H1 (cell line): ENCODE results near the gene ANAPC15. TPM values are rescaled to one million over a fixed set of nuclear protein-coding genes. Genes with fewer than 3 reads are reported as not detected.

Experiments
- CTCF ChIA-PET: fragments of 300-600 bp; sonication (Branson Sonifier 250); formaldehyde crosslinking; loops from one replicate; lab custom pipeline; 2021; ENCODE audit not compliant: partially characterized antibody; lab: Charles Lee
- POLR2A ChIA-PET: fragments of 300-600 bp; sonication (Branson Sonifier 250); formaldehyde crosslinking; loops from one replicate; lab custom pipeline; 2021; ENCODE audit warnings: inconsistent platforms; ENCODE audit not compliant: partially characterized antibody; lab: Charles Lee
- DNase-seq, 2 experiments: peaks; one replicate each; pipeline versions ENCODE4 v3.0.0 to v3.0.0-alpha.2; 2010 to 2022; ENCODE audit warnings: low spot score in 2 of 2, low read depth in 1 of 2, mixed read lengths in 1 of 2
- FAIRE-seq: peaks from 2 replicates; lab custom pipeline; 2011; peaks lifted over from hg19 to GRCh38; lab: Jason Lieb, UNC
- H2AFZ ChIP-seq: 2 replicates; pipeline ENCODE4 v1.8.1; 2012; ENCODE audit warnings: low read length, inconsistent platforms
- H2AK5ac ChIP-seq: 2 replicates; pipeline ENCODE4 v1.6.1; 2013; ENCODE audit warnings: low read depth, low read length
- H2BK120ac ChIP-seq: replicated peaks from 2 replicates; pipeline ENCODE3; 2013; ENCODE audit warnings: low read depth, low read length, inconsistent platforms
- H2BK12ac ChIP-seq: 2 replicates; pipeline ENCODE4 v1.6.1; 2013; ENCODE audit warnings: low read depth, low read length
- H2BK15ac ChIP-seq: 2 replicates; pipeline ENCODE4 v1.6.1; 2013; ENCODE audit warnings: low read length
- H2BK20ac ChIP-seq: 2 replicates; pipeline ENCODE4 v1.6.1; 2013; ENCODE audit warnings: low read length
- H2BK5ac ChIP-seq: 2 replicates; pipeline ENCODE4 v1.6.1; 2013; ENCODE audit warnings: low read depth, low read length
- H3K14ac ChIP-seq: 2 replicates; pipeline ENCODE4 v1.6.1; 2013; ENCODE audit warnings: inconsistent platforms; ENCODE audit not compliant: insufficient read length
- H3K18ac ChIP-seq: 2 replicates; pipeline ENCODE4 v1.6.1; 2013; ENCODE audit warnings: low read length; ENCODE audit errors: extremely low read depth
- H3K23ac ChIP-seq: 2 replicates; pipeline ENCODE4 v1.6.1; 2013; ENCODE audit warnings: inconsistent platforms; ENCODE audit not compliant: insufficient read length
- H3K23me2 ChIP-seq: 2 replicates; pipeline ENCODE4 v1.6.1; 2013; ENCODE audit warnings: low read depth, low read length
- H3K27ac ChIP-seq: 2 replicates; pipeline ENCODE4 v1.6.1; 2011; ENCODE audit warnings: low read depth, low read length, inconsistent platforms
- H3K27me3 ChIP-seq, 4 experiments: replicated peaks in 1 of 4; 1 replicate in 1 of 4; 2 replicates in 3 of 4; pipeline versions ENCODE4 v1.6.1 to v1.8.1; 2011 to 2013; ENCODE audit warnings: low read length in 3 of 4, mild to moderate bottlenecking in 3 of 4, inconsistent platforms in 2 of 4, mixed read lengths in 2 of 4, moderate library complexity in 1 of 4; ENCODE audit not compliant: control insufficient read depth in 3 of 4, insufficient read depth in 3 of 4; ENCODE audit errors: extremely low read depth in 1 of 4
- H3K36me3 ChIP-seq, 4 experiments: 2 replicates each; pipeline versions ENCODE4 v1.6.1 to v1.8.1; 2011 to 2013; ENCODE audit warnings: mild to moderate bottlenecking in 4 of 4, low read length in 3 of 4, moderate library complexity in 2 of 4, control low read depth in 1 of 4, inconsistent platforms in 1 of 4; ENCODE audit not compliant: insufficient read depth in 4 of 4, control insufficient read depth in 2 of 4
- H3K4ac ChIP-seq: replicated peaks from 2 replicates; pipeline ENCODE3; 2013; ENCODE audit warnings: low read length, low read depth, mixed read lengths, inconsistent platforms; ENCODE audit not compliant: insufficient read length
- H3K4me1 ChIP-seq, 4 experiments: replicated peaks in 1 of 4; 1 replicate in 1 of 4; 2 replicates in 3 of 4; pipeline versions ENCODE4 v1.6.1 to v1.8.1; 2011 to 2013; ENCODE audit warnings: low read length in 3 of 4, inconsistent platforms in 2 of 4, mixed read lengths in 1 of 4; ENCODE audit not compliant: insufficient read depth in 4 of 4, control insufficient read depth in 3 of 4
- H3K4me2 ChIP-seq, 2 experiments: 2 replicates each; pipeline versions ENCODE4 v1.6.1 to v1.8.1; 2011 to 2013; ENCODE audit warnings: low read depth in 2 of 2, low read length in 2 of 2, control low read depth in 1 of 2, inconsistent platforms in 1 of 2, mild to moderate bottlenecking in 1 of 2; ENCODE audit not compliant: insufficient read depth in 1 of 2
- H3K4me3 ChIP-seq, 4 experiments: fragments of 200-600, 300-600 bp in 1 of 4; sonication (generic), shearing (Covaris generic), sonication (Bioruptor Twin) in 1 of 4; 2 replicates each; pipeline versions ENCODE4 v1.5.1 to v1.8.1; 2011 to 2016; ENCODE audit warnings: low read length in 4 of 4, low read depth in 3 of 4, control low read depth in 2 of 4, inconsistent platforms in 2 of 4, mild to moderate bottlenecking in 2 of 4, mixed read lengths in 1 of 4, moderate library complexity in 1 of 4; ENCODE audit not compliant: insufficient read depth in 2 of 4; ENCODE audit errors: extremely low read depth in 1 of 4
- H3K56ac ChIP-seq: replicated peaks from 2 replicates; pipeline ENCODE3; 2013; ENCODE audit warnings: low read depth, mild to moderate bottlenecking, mixed read lengths, low read length, inconsistent platforms; ENCODE audit not compliant: insufficient read length
- H3K79me1 ChIP-seq: 2 replicates; pipeline ENCODE4 v1.6.1; 2013; ENCODE audit warnings: low read depth, low read length, control low read depth
- H3K79me2 ChIP-seq, 2 experiments: 2 replicates each; pipeline versions ENCODE4 v1.6.1 to v1.8.1; 2012 to 2013; ENCODE audit warnings: low read length in 2 of 2, mild to moderate bottlenecking in 2 of 2, inconsistent platforms in 1 of 2; ENCODE audit not compliant: insufficient read depth in 2 of 2, control insufficient read depth in 1 of 2
- H3K9ac ChIP-seq, 4 experiments: replicated peaks in 1 of 4; 1 replicate in 1 of 4; 2 replicates in 3 of 4; pipeline versions ENCODE4 v1.6.1 to v1.8.1; 2011 to 2013; ENCODE audit warnings: low read depth in 3 of 4, low read length in 3 of 4, control low read depth in 2 of 4, mild to moderate bottlenecking in 2 of 4, moderate library complexity in 2 of 4, inconsistent platforms in 1 of 4; ENCODE audit errors: extremely low read depth in 1 of 4
- H3K9me3 ChIP-seq, 2 experiments: 2 replicates each; pipeline versions ENCODE4 v1.6.1 to v1.8.1; 2012 to 2013; ENCODE audit warnings: mild to moderate bottlenecking in 2 of 2, moderate library complexity in 2 of 2, control low read depth in 1 of 2, inconsistent platforms in 1 of 2, low read depth in 1 of 2, low read length in 1 of 2, mixed read lengths in 1 of 2; ENCODE audit not compliant: insufficient read depth in 2 of 2
- H4K20me1 ChIP-seq, 2 experiments: replicated peaks in 1 of 2; 2 replicates each; pipeline versions ENCODE3 to v1.8.1; 2011 to 2013; ENCODE audit warnings: inconsistent platforms in 2 of 2, low read length in 2 of 2, mild to moderate bottlenecking in 1 of 2; ENCODE audit not compliant: insufficient read depth in 2 of 2, control insufficient read depth in 1 of 2
- H4K5ac ChIP-seq: 2 replicates; pipeline ENCODE4 v1.6.1; 2013; ENCODE audit warnings: low read length, low read depth, mixed read lengths, inconsistent platforms; ENCODE audit not compliant: insufficient read length
- H4K8ac ChIP-seq: 2 replicates; pipeline ENCODE4 v1.8.0; 2013; ENCODE audit warnings: mild to moderate bottlenecking, moderate library complexity, low read length, inconsistent platforms; ENCODE audit not compliant: insufficient read depth; ENCODE audit errors: extremely low read depth
- H4K91ac ChIP-seq: replicated peaks from 2 replicates; pipeline ENCODE3; 2013; ENCODE audit warnings: low read length, mixed read lengths, inconsistent platforms; ENCODE audit not compliant: insufficient read length
- CREB1 ChIP-seq: IDR thresholded peaks from 2 replicates; pipeline ENCODE4 v1.6.1; 2012; ENCODE audit warnings: inconsistent platforms
- JUN ChIP-seq: IDR thresholded peaks from 2 replicates; pipeline ENCODE4 v1.6.1; 2011; ENCODE audit warnings: low read depth, mild to moderate bottlenecking, improper control_type of control experiment, low read length
- PHF8 ChIP-seq: fragments of 200-600 bp; sonication (generic); conservative IDR thresholded peaks from 2 replicates; pipeline ENCODE4 v1.7.1; 2012; ENCODE audit warnings: low read depth, mild to moderate bottlenecking, inconsistent platforms, low read length, moderate library complexity
- POLR2A ChIP-seq, 2 experiments: IDR thresholded peaks; 1 replicate in 1 of 2; 2 replicates in 1 of 2; pipeline ENCODE4 v1.6.1; 2011; ENCODE audit warnings: low read depth in 2 of 2, low read length in 2 of 2, mild to moderate bottlenecking in 2 of 2; ENCODE audit errors: control extremely low read depth in 1 of 2
- SP4 ChIP-seq: IDR thresholded peaks from 2 replicates; pipeline ENCODE4 v1.6.1; 2012; ENCODE audit warnings: low read length, inconsistent platforms
- TCF12 ChIP-seq: IDR thresholded peaks from 2 replicates; pipeline ENCODE4 v1.6.1; 2011; ENCODE audit warnings: low read depth, mild to moderate bottlenecking, low read length
- WGBS, 2 experiments: shearing (Covaris generic) in 1 of 2; methylation state at CpG; one replicate each; pipeline versions ENCODE4 v1.1.6 to v1.1.7; 2013 to 2015; ENCODE audit warnings: low lambda C conversion rate in 2 of 2, mixed read lengths in 2 of 2, inconsistent platforms in 1 of 2, low coverage in 1 of 2, missing lambda C conversion rate in 1 of 2; ENCODE audit not compliant: insufficient replicate concordance in 2 of 2, insufficient coverage in 1 of 2, insufficient read length in 1 of 2; ENCODE audit errors: extremely low coverage in 1 of 2, missing lambda C conversion rate in 1 of 2; 5-methylcytosine and 5-hydroxymethylcytosine counted together
- polyA plus RNA-seq, 7 experiments: library from polyadenylated mRNA; depleted of rRNA in 3 of 7; stranded (reverse) in 5 of 7; unstranded in 2 of 7; fragments of >200 nt in 5 of 7; fragments of 200-250 nt in 2 of 7; gene quantifications; 1 replicate in 5 of 7; 2 replicates in 1 of 7; 4 replicates in 1 of 7; pipeline versions ENCODE4 v1.2.1 to v1.2.3, GENCODE V29; 2011 to 2013; ENCODE audit warnings: missing spikeins in 2 of 7, mixed read lengths in 2 of 7
- total RNA-seq: library from RNA; stranded (reverse); fragmentation: NEBNext Ultra II Directional; extraction: Animal tissue kit (Norgen Biotek cat#: 25700); gene quantifications from 2 replicates; pipeline ENCODE4 v1.2.1, GENCODE V29; 2021

The ANAPC15 gene
- total and polyA plus RNA-seq, 2 of the 8 experiments (the other 6 are each of a cell fraction or from before 2014, with no cell fraction given) = 66.2 to 74.9 TPM

GRCh38 chr11:72084965-72085364, 27.5 kb downstream of the ANAPC15 start:
- H3K27ac ChIP-seq = no peak overlapping the region
- 0 out of 4 replicates have a peak, but pooled peaks cover 0 to under 1% of the 10 kb centered on the region in 2 experiments for H3K79me2 ChIP-seq
- no peak overlapping the region for H2BK120ac ChIP-seq
- H2AFZ ChIP-seq = no peak overlapping the region
- no peak overlapping the region for H3K4me3 ChIP-seq
- H3K23me2 ChIP-seq = no peaks in the 10 kb centered on the region; the same call in 1 of the 2 replicates
- DNase-seq = no peak
- peaks cover 0 to 4% (median 0%) of the 10 kb centered on the region in 4 experiments; a peak in 2 of 8 replicates for H3K36me3 ChIP-seq
- no peaks in the 10 kb centered on the region for H3K79me1 ChIP-seq
- ChIA-PET POLR2A (interaction anchor here (0.6 to 8.4 kb wide), 10 partner anchors 12 to 1810 kb away, joined by 3 to 144 read pairs (median 4); partner anchors contain the start of genes ANAPC15 and LAMTOR1), CTCF (interaction anchor here (0.7 to 3.9 kb wide), 7 partner anchors 10 to 370 kb away, joined by 3 to 44 read pairs (median 5); no protein-coding TSS in a partner anchor)
- no peaks in the 10 kb centered on the region for H3K27me3 ChIP-seq
- no peak overlapping the region for H2BK20ac ChIP-seq
- no peak overlapping the region for H3K14ac ChIP-seq
- no peaks in the 10 kb centered on the region for H3K9me3 ChIP-seq
- H2BK15ac ChIP-seq = no peak overlapping the region
- no peak overlapping the region for H3K4ac ChIP-seq
- no peak for FAIRE-seq
- no peak overlapping the region for H3K23ac ChIP-seq
- H2BK5ac ChIP-seq = no peak overlapping the region
- no peak overlapping the region for H3K4me2 ChIP-seq
- TF ChIP-seq JUN (no peak), POLR2A (IDR thresholded peaks at IDR 0.05; ENCODE audit: control extremely low read depth in 1 of 2, low read depth in 2 of 2, low read length in 2 of 2) (no peak), PHF8 (no peak), SP4 (no peak), TCF12 (no peak), CREB1 (no peak)
- no peak overlapping the region for H3K18ac ChIP-seq
- H4K5ac ChIP-seq = no peak overlapping the region
- no peak overlapping the region for H4K91ac ChIP-seq
- WGBS, 2 experiments = 100% methylated on average over 1 of the region's 1 CpG; no CpG with 5 or more reads in 1 of the 2 experiments
- no peaks in the 10 kb centered on the region for H4K20me1 ChIP-seq
- H3K4me1 ChIP-seq = peaks cover 0 to 2% (median 0%) of the 10 kb centered on the region in 4 experiments; a peak in 2 of 7 replicates
- no peak overlapping the region for H3K9ac ChIP-seq
- no peak overlapping the region for H3K56ac ChIP-seq
- no peak overlapping the region for H2BK12ac ChIP-seq
- no peak overlapping the region for H2AK5ac ChIP-seq
- H4K8ac ChIP-seq = no peak overlapping the region
